ENCODE measurements around the gene SEPTIN10.

GRCh38 chr2:109555346-109555900 is 58.3 kb downstream of the SEPTIN10 start:
- no peak for TF ChIP-seq CTCF (IDR thresholded peaks at IDR 0.05)
- TF ChIP-seq POLR2A (IDR thresholded peaks at IDR 0.05) = no peak
